ENCODE measurements around the gene CARNS1.
A peak's percentile ranks its signal among the peaks of the same experiment; 100 is the strongest.

Gene CARNS1

DNA sequence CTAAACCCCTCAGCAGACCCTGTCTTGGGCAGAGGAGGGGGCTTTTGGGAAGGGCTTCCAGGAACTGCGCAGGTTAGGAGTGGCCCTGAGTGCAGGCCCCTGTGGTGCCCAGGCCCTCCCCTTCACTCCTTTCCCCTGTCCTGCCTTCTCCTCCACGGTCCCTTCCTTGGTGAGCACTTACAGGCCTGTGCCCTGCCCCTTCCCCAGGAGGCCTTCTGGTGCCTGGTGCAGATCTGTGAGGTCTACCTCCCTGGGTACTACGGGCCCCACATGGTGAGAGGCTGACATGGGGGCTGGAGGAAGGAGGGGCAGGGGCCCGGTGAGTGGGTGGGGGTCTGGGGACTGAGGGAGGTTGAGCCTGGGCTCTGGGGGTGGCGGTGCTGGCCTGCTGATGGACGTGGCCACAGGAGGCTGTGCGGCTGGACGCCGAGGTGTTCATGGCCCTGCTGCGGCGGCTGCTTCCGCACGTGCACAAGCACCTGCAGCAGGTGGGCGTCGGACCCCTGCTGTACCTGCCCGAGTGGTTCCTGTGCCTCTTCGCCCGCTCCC lies 9.0 kb upstream of the CARNS1 start:
- no peak for DNase-seq (ENCODE audit: low read depth)
- H3K4me3 ChIP-seq (ENCODE audit: low read depth, low read length): no peak overlapping the region

- DNase-seq (ENCODE audit: low read depth): no peak
- no peak overlapping the region for H3K4me3 ChIP-seq (ENCODE audit: low read depth, low read length)
Measured at GRCh38 chr11:67406969-67407687, 8.3 kb upstream of the CARNS1 start.

GRCh38 chr11:67407688-67408163 lies 7.8 kb upstream of the CARNS1 start:
- H3K4me3 ChIP-seq (ENCODE audit: low read depth, low read length): no peak overlapping the region
- no peak for DNase-seq (ENCODE audit: low read depth)

- DNase-seq (ENCODE audit: low read depth): no peak
Measured at GRCh38 chr11:67408437-67409200, 6.9 kb upstream of the CARNS1 start.

DNA sequence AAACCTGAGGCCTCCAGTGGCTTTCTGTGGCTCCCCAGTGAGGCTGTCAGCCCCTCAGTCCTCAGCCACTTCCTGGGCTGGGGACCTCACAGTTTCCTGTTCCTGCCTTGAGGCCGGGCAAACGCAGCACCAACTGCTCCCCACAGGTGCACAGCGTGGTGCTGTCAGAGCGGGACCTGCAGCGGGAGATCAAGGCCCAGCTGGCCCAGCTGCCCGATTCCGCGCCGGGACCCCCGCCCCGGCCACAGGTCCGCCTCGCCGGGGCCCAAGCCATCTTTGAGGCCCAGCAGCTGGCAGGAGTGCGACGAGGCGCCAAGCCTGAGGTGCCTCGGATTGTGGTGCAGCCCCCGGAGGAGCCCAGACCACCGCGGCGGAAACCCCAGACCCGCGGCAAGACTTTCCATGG lies 6.2 kb upstream of the CARNS1 start:
- no peak for DNase-seq (ENCODE audit: low read depth)
- H3K4me3 ChIP-seq (ENCODE audit: low read depth, low read length): no peak overlapping the region

More at GRCh38 chr11:67408437-67409200, 6.9 kb upstream of the CARNS1 start:
- H3K4me3 ChIP-seq (ENCODE audit: low read depth, low read length): no peak overlapping the region

DNA sequence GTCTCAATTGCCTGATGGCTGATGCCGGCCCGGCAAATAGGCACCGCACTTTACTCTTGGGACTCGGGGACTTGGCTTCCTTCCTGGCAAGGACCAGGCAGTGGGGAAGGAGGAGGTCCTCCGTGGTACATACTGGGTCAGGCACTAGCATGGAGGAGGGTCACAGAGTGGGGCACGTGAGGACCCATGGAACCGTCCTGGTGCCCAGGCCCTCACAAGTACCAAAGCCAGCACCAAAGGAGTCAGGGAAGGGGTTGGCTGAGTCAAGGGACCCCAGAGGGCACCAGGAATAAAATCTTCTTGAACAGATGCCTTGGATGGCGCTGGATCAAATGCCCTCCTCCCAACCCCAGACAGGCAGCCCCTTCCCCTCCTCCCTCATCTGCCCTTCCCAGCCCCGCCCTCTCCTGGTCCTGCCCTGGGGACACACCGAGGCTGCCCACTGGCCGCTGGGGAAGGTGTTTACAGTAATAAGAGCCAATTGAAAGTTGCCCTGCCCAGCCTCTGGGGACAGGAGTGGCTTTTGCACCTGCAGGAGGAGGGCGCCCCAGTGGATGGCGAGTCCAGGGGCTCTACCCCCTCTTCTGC lies 5.6 kb upstream of the CARNS1 start:
- no peak overlapping the region for H3K4me3 ChIP-seq (ENCODE audit: low read depth, low read length)

DNA sequence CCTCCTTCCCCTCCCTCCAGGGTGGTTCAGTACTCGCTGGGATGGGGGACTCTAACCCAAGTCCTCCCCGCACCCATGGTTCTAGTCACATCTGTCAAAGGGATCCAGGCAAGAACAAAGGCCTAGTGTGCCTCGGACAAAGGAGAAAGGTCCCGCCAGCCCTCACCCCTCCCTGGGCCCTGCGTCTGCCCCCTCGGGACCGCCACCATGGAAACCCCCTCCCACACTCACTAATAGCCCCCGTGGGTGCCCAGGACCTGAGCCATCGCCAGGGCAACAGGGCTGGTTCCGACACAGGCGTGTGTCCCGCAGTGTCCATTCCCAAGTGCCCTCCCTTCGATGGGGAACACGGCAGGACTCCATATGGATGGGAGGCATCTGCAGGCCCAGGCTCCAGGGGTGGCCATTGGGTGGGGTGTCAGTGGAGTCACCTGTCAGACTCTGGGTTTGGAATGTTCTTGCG lies 5.1 kb upstream of the CARNS1 start:
- H3K4me3 ChIP-seq (ENCODE audit: low read depth, low read length): no peak overlapping the region
- DNase-seq (ENCODE audit: low read depth): no peak

More for the DNA sequence above, 5.6 kb upstream of the CARNS1 start:
- no peak for DNase-seq (ENCODE audit: low read depth)

- DNase-seq (ENCODE audit: low read depth): no peak
- H3K4me3 ChIP-seq (ENCODE audit: low read depth, low read length): no peak overlapping the region
Measured at GRCh38 chr11:67410984-67411784, 4.3 kb upstream of the CARNS1 start.

- no peak for DNase-seq (ENCODE audit: low read depth)
- no peak overlapping the region for H3K4me3 ChIP-seq (ENCODE audit: low read depth, low read length)
Measured at GRCh38 chr11:67411785-67412152, 3.7 kb upstream of the CARNS1 start.

- no peak overlapping the region for H3K4me3 ChIP-seq (ENCODE audit: low read depth, low read length)
Measured at GRCh38 chr11:67412495-67413179, 2.8 kb upstream of the CARNS1 start.

GRCh38 chr11:67413266-67413849 lies 2.1 kb upstream of the CARNS1 start:
- no peak overlapping the region for H3K4me3 ChIP-seq (ENCODE audit: low read depth, low read length)
- no peak for DNase-seq (ENCODE audit: low read depth)

More at GRCh38 chr11:67412495-67413179, 2.8 kb upstream of the CARNS1 start:
- DNase-seq (ENCODE audit: low read depth): no peak

GRCh38 chr11:67416416-67417335 lies 1.2 kb downstream of the CARNS1 start:
- no peak for DNase-seq (ENCODE audit: low read depth)
- no peak overlapping the region for H3K4me3 ChIP-seq (ENCODE audit: low read depth, low read length)

- H3K4me3 ChIP-seq (ENCODE audit: low read depth, low read length): no peak overlapping the region
- no peak for DNase-seq (ENCODE audit: low read depth)
Measured at GRCh38 chr11:67417425-67417824, 1.9 kb downstream of the CARNS1 start.

- no peak overlapping the region for H3K4me3 ChIP-seq (ENCODE audit: low read depth, low read length)
Measured at GRCh38 chr11:67418476-67419281, 3.2 kb downstream of the CARNS1 start.

DNA sequence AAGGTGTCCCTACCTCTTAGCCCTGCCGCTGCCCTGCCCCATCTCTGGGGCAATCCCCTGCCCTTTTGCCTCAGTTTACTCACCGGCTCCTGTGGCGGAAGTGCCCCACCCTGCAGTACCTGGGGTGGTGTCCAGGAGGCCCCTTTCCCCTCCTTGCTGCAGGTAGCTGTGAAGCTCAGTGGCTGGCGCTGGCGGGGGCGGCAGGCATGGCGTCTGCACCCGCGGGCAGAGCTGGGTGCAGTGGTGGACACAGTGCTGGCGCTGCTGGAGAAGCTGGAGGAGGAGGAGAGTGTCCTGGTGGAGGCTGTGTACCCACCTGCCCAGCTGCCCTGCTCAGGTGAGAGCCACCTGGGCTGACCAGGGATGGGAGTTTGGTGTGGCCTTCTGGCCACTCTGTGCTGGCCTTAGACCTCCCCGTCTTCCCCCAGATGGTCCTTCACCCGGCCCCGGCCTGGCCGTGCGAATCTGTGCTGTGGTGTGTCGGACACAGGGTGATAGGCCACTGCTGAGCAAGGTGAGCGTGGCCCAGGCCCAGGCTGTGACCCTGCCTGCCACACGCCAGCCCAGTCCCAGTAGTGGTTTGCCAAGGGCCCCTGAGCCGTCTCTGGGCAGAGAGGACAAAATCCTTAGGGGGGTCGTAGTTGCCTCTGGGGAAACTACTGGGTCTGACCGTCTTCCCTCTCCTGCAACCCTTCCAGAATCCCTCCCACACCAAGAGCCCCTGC lies 4.0 kb downstream of the CARNS1 start:
- no peak for DNase-seq (ENCODE audit: low read depth)
- H3K4me3 ChIP-seq (ENCODE audit: low read depth, low read length): no peak overlapping the region

More at GRCh38 chr11:67418476-67419281, 3.2 kb downstream of the CARNS1 start:
- no peak for DNase-seq (ENCODE audit: low read depth)

- H3K4me3 ChIP-seq (ENCODE audit: low read depth, low read length): peak overlapping the region; percentile 42
- no peak for DNase-seq (ENCODE audit: low read depth)
Measured at GRCh38 chr11:67420147-67420645, 4.7 kb downstream of the CARNS1 start.

Measured in skeletal muscle cell (primary cell).